NB4 (cell line): Measurements from ENCODE around the gene EDN2.

ENCODE experiments used
- DNase-seq: peaks from one replicate; pipeline ENCODE4 v3.0.0; 2010; ENCODE audit warnings: low read depth
- H3K4me3 ChIP-seq: one replicate; pipeline ENCODE4 v1.5.1; 2011; ENCODE audit warnings: mild to moderate bottlenecking, low read depth, low read length, moderate library complexity
- CTCF ChIP-seq: IDR thresholded peaks from one replicate; pipeline ENCODE4 v1.5.1; 2012; ENCODE audit warnings: low read depth, low read length
- MYC ChIP-seq: IDR thresholded peaks from 2 replicates; pipeline ENCODE4 v1.6.1; 2011; ENCODE audit warnings: low read depth, low read length
- POLR2A ChIP-seq: IDR thresholded peaks from 2 replicates; pipeline ENCODE4 v1.6.1; 2011; ENCODE audit warnings: mild to moderate bottlenecking; ENCODE audit not compliant: insufficient read length; ENCODE audit errors: extremely low read depth
- TF ChIP-seq, protein P1 (sequence below): IDR thresholded peaks from 2 replicates; pipeline ENCODE4 v1.6.1; 2011; ENCODE audit warnings: low read depth, low read length

EDN2 gene

GRCh38 chr1:41501581-41501980 lies 17.1 kb upstream of the EDN2 start:
- no peak for TF ChIP-seq CTCF
- no peak overlapping the region for H3K4me3 ChIP-seq
- no peak for DNase-seq

GRCh38 chr1:41500781-41501518 lies 16.5 kb upstream of the EDN2 start:
- no peak overlapping the region for H3K4me3 ChIP-seq
- TF ChIP-seq, protein P1, sequence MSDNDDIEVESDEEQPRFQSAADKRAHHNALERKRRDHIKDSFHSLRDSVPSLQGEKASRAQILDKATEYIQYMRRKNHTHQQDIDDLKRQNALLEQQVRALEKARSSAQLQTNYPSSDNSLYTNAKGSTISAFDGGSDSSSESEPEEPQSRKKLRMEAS, result no peak
- TF ChIP-seq POLR2A (no peak), MYC (no peak), CTCF (no peak)
- no peak for DNase-seq

DNA sequence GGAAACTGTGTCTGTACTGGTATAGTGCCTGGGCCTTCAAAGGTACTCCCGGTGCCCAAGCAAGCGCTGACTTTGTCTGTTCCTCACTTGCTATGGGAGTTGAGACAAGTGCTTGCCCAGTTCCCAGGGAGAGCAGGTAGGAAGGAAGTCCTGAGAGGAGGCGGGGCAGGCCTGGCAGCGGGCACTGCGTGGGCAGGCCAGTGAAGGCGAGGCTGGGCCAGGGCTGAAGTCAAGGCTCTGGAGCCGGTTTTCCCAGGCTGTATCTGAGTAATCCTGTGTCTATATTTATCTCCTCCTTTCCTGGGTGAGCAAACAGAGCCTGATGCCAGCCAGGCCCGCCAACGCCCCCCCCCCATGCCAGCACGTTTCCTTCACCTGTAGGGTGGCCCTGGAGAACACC lies 15.9 kb upstream of the EDN2 start:
- TF ChIP-seq POLR2A (no peak), MYC (no peak), CTCF (no peak)
- TF ChIP-seq, protein P1, result no peak
- DNase-seq, result no peak
- H3K4me3 ChIP-seq, result no peak overlapping the region

DNA sequence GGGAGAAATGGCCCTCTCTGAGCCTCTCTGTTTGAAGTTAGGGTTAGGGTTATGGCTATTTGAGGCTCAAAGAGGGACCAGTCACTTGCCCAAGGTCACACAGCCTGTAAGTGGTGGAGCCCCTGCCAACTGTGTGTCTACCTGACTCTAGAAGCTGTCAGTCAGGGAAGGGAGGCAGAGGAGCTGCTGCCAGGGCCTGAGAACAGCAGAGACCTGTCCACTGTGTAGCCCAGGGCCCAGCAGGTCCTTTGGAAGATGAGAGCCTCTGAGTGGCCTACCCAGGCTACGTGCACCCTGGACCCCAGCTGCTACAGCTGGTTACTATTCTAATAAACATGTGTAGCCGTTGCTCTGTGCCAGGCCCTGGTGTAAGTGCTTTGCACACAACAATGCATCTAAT lies 15.1 kb upstream of the EDN2 start:
- H3K4me3 ChIP-seq, result no peak overlapping the region
- TF ChIP-seq CTCF (no peak), MYC (no peak), POLR2A (no peak)
- TF ChIP-seq, protein P1, result no peak
- DNase-seq, result no peak

GRCh38 chr1:41498804-41499203 lies 14.3 kb upstream of the EDN2 start:
- TF ChIP-seq, protein P1, result no peak
- TF ChIP-seq CTCF (no peak), MYC (no peak), POLR2A (no peak)
- DNase-seq, result no peak

GRCh38 chr1:41498391-41498790 lies 13.9 kb upstream of the EDN2 start:
- no peak overlapping the region for H3K4me3 ChIP-seq
- no peak for DNase-seq
- TF ChIP-seq, protein P1, result no peak
- TF ChIP-seq MYC, result no peak
- TF ChIP-seq POLR2A, result no peak
- no peak for TF ChIP-seq CTCF

More at GRCh38 chr1:41498804-41499203, 14.3 kb upstream of the EDN2 start:
- H3K4me3 ChIP-seq, result no peak overlapping the region
